ENCODE measurements around the gene NELFB. TPM values are rescaled to one million over a fixed set of nuclear protein-coding genes. Genes with fewer than 3 reads are reported as not detected.

NELFB gene
- total RNA-seq, 3 donors from 2014 or later, result 32.6 to 39.2 (median 38.7) TPM

- TF ChIP-seq POLR2A (IDR thresholded peaks at IDR 0.05), result no peak
- TF ChIP-seq, protein P1, sequence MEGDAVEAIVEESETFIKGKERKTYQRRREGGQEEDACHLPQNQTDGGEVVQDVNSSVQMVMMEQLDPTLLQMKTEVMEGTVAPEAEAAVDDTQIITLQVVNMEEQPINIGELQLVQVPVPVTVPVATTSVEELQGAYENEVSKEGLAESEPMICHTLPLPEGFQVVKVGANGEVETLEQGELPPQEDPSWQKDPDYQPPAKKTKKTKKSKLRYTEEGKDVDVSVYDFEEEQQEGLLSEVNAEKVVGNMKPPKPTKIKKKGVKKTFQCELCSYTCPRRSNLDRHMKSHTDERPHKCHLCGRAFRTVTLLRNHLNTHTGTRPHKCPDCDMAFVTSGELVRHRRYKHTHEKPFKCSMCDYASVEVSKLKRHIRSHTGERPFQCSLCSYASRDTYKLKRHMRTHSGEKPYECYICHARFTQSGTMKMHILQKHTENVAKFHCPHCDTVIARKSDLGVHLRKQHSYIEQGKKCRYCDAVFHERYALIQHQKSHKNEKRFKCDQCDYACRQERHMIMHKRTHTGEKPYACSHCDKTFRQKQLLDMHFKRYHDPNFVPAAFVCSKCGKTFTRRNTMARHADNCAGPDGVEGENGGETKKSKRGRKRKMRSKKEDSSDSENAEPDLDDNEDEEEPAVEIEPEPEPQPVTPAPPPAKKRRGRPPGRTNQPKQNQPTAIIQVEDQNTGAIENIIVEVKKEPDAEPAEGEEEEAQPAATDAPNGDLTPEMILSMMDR (IDR thresholded peaks at IDR 0.05), result no peak
- no peak for TF ChIP-seq POLR2AphosphoS5 (IDR thresholded peaks at IDR 0.05)
- H3K27ac ChIP-seq, result no peak overlapping the region
- H3K9me3 ChIP-seq, result no peaks in the 10 kb centered on the region
- H3K36me3 ChIP-seq, result no peaks in the 10 kb centered on the region
- intact Hi-C loops (cut with DNase I; ENCODE audit: low total_unique reads), result no loop called here
- H3K27me3 ChIP-seq, result no peaks in the 10 kb centered on the region
- DNase-seq (ENCODE audit: low spot score in 2 of 2), result no peak
- H3K4me1 ChIP-seq, result no peaks in the 10 kb centered on the region
- H3K4me3 ChIP-seq, result no peak overlapping the region
Measured at GRCh38 chr9:137320555-137321384, 65.6 kb downstream of the NELFB start.

- no peak for DNase-seq (ENCODE audit: low spot score in 2 of 2)
- TF ChIP-seq POLR2A (IDR thresholded peaks at IDR 0.05), result no peak
- TF ChIP-seq, protein P1 (IDR thresholded peaks at IDR 0.05), result no peak
- no peak for TF ChIP-seq POLR2AphosphoS5 (IDR thresholded peaks at IDR 0.05)
- H3K4me1 ChIP-seq, result no peaks in the 10 kb centered on the region
- intact Hi-C loops (cut with DNase I; ENCODE audit: low total_unique reads), result no loop called here
- H3K27me3 ChIP-seq, result no peaks in the 10 kb centered on the region
- no peaks in the 10 kb centered on the region for H3K36me3 ChIP-seq
- no peaks in the 10 kb centered on the region for H3K9me3 ChIP-seq
- no peak overlapping the region for H3K4me3 ChIP-seq
- no peak overlapping the region for H3K27ac ChIP-seq
Measured at GRCh38 chr9:137321726-137322361, 66.7 kb downstream of the NELFB start.

Other genes starting within 250 kb of the NELFB start
- 10 to 100 TPM; 17.0 to 30.6 (median 18.9) TPM for gene ABCA2, start 227.1 kb upstream of the NELFB start, total RNA-seq
- not detected for gene FUT7, start 223.2 kb upstream of the NELFB start, total RNA-seq
- 10 to 100 TPM; 21.9 to 63.9 (median 63.1) TPM for gene NPDC1, start 209.2 kb upstream of the NELFB start, total RNA-seq
- gene ENTPD2, start 201.3 kb upstream of the NELFB start, total RNA-seq, result 1 to 10 TPM in 2 of 3 donors, under 1 TPM in 1; 0.16 to 6.7 (median 3.6) TPM
- gene SAPCD2, start 184.8 kb upstream of the NELFB start, total RNA-seq, result 1 to 10 TPM in 2 of 3 donors, under 1 TPM in 1; 0.96 to 2.9 (median 2.8) TPM
- 10 to 100 TPM in 1 of 3 donors, 1 to 10 TPM in 2; 6.7 to 12.0 (median 6.9) TPM for gene UAP1L1, start 177.8 kb upstream of the NELFB start, total RNA-seq
- gene MAN1B1, start 168.3 kb upstream of the NELFB start, total RNA-seq, result 10 to 100 TPM; 50.1 to 62.8 (median 50.8) TPM
- 100 to 1,000 TPM; 115 to 137 (median 132) TPM for gene DPP7, start 140.6 kb upstream of the NELFB start, total RNA-seq
- 1 to 10 TPM in 2 of 3 donors, not detected in 1; 1.3 to 1.9 TPM for gene GRIN1, start 116.2 kb upstream of the NELFB start, total RNA-seq
- gene LRRC26, start 85.3 kb upstream of the NELFB start, total RNA-seq, result 1 to 10 TPM in 2 of 3 donors, not detected in 1; 7.8 to 9.2 TPM
- not detected for gene TMEM210, start 83.3 kb upstream of the NELFB start, total RNA-seq
- 10 to 100 TPM; 32.0 to 35.7 (median 32.9) TPM for gene ANAPC2, start 66.8 kb upstream of the NELFB start, total RNA-seq
- 10 to 100 TPM; 75.0 to 92.8 (median 82.7) TPM for gene SSNA1, start 66.7 kb upstream of the NELFB start, total RNA-seq
- gene TPRN, start 54.6 kb upstream of the NELFB start, total RNA-seq, result 1 to 10 TPM; 4.0 to 9.2 (median 8.5) TPM
- 10 to 100 TPM; 26.5 to 36.6 (median 26.6) TPM for gene TMEM203, start 49.7 kb upstream of the NELFB start, total RNA-seq
- 1 to 10 TPM; 4.6 to 9.5 (median 7.2) TPM for gene NDOR1, start 49.6 kb upstream of the NELFB start, total RNA-seq
- gene RNF208, start 33.1 kb upstream of the NELFB start, total RNA-seq, result 1 to 10 TPM; 1.5 to 2.9 (median 1.8) TPM
- under 1 TPM; 0.29 to 0.66 (median 0.32) TPM for gene CYSRT1, start 30.2 kb upstream of the NELFB start, total RNA-seq
- under 1 TPM in 1 of 3 donors, not detected in 2; 0.29 TPM for gene RNF224, start 27.8 kb upstream of the NELFB start, total RNA-seq
- gene SLC34A3, start 24.4 kb upstream of the NELFB start, total RNA-seq, result not detected
- 100 to 1,000 TPM; 112 to 188 (median 183) TPM for gene TUBB4B, start 14.0 kb upstream of the NELFB start, total RNA-seq
- not detected for gene STPG3, start 4.0 kb upstream of the NELFB start, total RNA-seq
- gene TOR4A, start 22.4 kb downstream of the NELFB start, total RNA-seq, result 1 to 10 TPM; 2.9 to 5.4 (median 3.7) TPM
- 1 to 10 TPM; 2.1 to 6.9 (median 3.5) TPM for gene NRARP, start 46.9 kb downstream of the NELFB start, total RNA-seq
- gene EXD3, start 167.8 kb downstream of the NELFB start, total RNA-seq, result 10 to 100 TPM in 2 of 3 donors, 1 to 10 TPM in 1; 7.7 to 28.7 (median 20.6) TPM
- gene NOXA1, start 168.1 kb downstream of the NELFB start, total RNA-seq, result 10 to 100 TPM in 1 of 3 donors, 1 to 10 TPM in 2; 2.9 to 13.8 (median 4.6) TPM
- gene ENTPD8, start 186.0 kb downstream of the NELFB start, total RNA-seq, result 1 to 10 TPM in 2 of 3 donors, not detected in 1; 2.0 to 3.2 TPM
- gene NSMF, start 204.0 kb downstream of the NELFB start, total RNA-seq, result 10 to 100 TPM; 30.9 to 38.4 (median 37.4) TPM